NCI-H1092 (cell line): ENCODE data around the gene LRRC74A.

ENCODE experiments used
- DNase-seq: peaks from one replicate; lab custom pipeline; 2025; lab: John Stamatoyannopoulos, UW

Gene LRRC74A

DNA sequence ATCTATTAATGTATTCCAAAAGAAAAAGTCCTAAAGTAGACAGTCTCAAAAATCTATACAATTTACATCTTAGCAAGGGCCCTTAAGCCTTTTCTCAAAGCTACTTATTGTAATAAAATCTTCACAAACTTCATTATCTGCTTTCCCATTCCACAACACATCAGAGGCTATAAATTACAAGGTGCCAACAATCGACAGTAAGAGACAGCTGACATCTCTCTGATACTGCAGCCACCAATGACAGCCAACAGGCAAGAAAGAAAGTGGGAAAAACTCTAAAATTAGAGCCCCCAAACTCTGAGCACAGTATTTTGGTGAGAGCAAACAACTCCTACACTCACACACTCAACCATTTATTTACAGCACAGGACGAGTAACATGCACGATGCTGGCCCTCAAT, 15.7 kb upstream of the LRRC74A start:
- DNase-seq, result no peak

DNA sequence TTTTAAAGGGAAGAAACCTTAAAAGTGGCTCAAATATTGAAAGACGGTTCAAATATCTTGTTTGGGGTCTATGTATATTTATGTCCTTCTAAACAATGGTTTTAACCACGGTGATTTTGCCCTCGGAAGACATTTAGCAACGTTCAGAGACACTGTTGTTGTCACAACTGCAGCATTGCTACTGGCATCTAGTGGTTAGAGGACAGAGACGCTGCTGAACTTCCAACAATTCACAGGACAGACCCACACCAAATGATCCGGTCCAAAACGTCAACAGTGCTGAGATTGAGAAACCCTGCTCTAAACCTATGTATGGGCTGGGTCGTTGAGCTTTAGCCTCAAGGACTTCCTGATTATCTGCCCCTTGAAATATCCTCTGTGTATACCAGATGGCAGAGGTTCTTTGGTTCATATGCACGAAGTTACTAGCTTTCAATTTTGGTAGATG, 15.2 kb upstream of the LRRC74A start:
- no peak for DNase-seq

DNA sequence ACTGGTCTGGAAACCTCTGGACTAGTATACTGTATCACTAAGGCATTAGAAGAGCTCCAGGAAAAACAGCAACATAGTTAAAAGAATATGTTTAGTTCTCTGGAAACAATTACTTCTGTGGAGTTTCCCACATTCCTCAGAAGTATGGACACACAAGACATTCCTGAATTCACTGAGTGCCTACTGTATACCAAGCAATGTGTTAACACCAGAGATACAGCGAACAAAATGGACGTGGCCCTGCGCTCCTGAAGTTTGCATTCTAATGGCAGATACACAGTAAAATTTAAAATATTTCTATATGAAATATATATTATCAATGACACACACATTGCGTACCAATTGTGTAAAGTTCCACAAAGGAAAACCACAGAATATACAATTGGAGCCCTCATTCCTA, 14.6 kb upstream of the LRRC74A start:
- DNase-seq, result no peak

DNA sequence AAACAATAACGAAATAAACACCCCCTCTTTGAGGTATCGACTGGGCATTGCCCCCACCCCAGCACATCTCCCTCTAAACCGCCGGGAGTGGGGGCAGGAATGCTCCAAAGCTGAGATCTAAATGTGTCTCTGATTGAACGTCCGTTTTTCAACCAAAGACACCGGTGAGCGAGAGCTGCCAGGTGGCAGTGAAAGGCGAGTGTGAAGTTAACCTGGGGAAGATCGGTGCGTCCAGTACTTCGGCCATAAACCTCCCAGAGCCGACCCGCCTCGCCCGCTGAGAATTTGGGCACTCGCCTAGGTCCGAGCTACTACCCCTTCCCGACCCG, 14.2 kb upstream of the LRRC74A start:
- no peak for DNase-seq

DNA sequence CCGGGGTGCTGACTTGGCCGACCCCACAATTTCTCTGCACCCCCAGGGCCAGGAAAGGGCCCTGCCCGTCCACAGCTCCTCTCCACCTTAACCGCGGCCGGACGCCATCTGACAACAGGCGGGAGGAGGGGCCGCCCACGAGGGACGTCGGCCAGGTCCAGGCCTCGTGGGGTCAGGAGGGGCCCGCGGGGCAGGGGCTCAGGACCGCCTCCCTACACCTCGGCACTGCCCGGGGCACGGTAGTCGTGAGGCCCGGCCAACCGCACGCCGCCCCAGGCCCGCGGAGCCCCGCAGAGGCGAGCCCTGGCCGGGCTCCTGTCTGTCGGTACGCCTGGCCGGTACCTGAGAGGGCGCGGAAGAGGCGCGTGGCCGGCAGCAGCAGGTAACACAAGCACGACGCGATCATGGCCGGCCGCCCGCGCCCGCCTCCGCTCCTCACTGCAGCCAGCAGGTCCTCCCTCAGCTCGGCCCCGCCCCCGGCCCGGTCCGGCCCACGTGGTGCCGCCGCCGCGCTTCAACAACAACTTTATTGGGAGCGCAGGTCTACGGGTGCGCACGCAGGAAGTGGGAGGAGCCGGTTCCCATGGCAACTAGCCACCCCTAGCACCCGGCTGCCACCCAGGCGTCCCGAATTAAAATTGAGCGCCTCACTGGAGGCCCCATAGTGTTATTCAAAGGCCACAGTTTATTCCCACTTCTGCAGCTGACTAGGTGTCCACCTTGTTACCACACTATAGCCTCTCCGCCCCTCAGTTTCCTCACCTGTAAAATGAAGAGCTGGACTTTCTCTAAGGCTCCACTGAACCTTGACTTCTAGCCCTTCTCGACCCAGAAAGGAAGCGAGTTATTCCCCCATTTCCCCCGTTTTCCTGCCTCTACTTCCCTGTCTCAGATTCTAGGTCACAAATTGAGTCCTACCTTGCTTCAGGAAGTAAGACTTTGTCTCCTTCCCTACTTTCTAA, 13.5 kb upstream of the LRRC74A start, which contains the start of gene ANGEL1:
ANGEL1 (minus strand) TSS at position 461 of the 962 bp plus-strand sequence; CDS start at position 406, 55 bp downstream.
- peak; percentile 91 for DNase-seq

DNA sequence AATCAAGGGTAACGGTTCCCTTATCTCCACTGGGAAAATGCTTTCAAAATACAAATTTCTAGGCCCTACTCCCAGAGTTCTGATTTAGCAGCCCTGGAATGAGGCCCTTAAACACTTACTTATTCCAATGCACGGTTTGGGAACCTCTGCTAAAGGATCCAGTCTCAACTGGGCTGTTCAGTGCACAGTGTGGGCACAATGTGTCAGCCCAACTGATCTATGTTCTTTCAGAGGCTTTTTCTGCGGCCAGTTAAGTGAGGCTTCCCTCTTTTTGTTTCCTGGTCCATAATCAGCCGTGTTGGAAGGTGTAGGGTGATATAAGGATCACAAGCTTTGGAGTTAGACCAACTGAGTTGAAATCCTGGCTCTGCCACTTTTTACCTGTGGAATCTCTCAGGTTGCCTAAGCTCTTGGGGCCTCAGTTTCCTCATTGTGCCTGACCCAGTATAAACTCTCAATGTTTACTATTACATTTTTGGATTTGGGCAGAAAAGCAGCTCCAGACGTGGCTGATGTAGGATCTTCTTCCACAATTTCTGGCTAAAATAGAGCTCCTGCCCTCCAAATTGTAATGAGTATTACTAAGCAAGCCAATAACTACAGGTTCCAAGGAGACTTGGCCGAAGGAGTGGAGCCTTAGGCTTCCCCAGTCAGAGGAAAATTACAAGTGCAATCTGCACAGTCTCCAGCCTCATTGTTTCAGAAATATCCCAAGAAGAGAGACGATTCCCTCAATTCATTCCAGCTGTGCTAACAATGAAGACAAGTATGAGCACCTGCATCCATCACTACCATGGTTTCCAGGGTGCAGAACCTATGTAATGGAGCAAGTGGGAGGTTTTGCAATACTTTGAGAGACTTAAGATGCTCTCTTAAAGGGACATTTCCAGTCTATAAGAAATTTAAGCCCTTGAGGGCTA, 11.2 kb upstream of the LRRC74A start:
- no peak for DNase-seq

DNA sequence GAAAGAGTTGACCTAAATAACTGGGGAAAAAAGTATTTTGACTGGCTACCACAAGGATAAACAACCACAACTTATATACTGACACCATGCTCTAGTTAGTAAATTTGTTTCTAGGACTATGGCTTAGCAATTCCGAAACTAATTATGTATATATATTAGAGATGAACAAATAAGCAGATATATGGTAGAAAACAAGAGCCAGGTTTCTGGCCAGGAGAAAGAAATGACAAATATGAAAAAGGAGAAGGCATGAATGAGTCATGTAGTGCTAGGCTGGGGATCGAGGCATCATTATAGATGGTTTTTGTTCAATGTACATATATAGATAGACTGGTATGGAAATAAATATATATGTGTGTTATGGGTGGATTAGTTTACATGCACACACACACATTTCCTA, 5.5 kb upstream of the LRRC74A start:
- no peak for DNase-seq

DNA sequence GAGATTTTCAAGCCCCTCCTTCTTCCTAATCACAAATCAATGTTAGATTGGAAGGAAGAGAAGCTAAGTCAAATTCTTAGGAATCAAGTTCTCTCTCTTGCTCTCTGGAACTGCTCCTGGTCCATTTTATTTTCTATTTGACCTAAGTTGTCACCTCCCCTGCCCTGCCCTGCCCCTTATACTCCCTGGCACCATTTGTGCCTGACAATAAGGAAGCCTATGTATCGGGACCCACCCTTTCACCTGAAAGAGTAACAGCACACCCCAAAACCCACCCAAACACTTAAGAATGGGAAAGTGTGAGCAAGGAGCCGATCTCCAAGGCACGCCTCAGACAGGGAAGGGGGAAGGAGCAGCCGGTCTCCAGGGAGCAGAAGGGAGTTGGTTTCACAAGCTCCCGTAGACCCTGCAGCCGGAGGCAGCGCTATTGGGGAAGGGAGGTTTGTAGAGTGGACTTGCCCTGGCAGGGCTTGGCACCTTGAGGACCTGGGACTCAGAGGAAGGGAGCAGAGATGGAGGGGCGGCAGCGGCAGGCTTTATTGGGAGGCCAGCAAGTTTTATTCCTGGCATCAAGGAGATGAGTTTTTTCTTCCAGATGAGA, 1.6 kb downstream of the LRRC74A start:
- no peak for DNase-seq

DNA sequence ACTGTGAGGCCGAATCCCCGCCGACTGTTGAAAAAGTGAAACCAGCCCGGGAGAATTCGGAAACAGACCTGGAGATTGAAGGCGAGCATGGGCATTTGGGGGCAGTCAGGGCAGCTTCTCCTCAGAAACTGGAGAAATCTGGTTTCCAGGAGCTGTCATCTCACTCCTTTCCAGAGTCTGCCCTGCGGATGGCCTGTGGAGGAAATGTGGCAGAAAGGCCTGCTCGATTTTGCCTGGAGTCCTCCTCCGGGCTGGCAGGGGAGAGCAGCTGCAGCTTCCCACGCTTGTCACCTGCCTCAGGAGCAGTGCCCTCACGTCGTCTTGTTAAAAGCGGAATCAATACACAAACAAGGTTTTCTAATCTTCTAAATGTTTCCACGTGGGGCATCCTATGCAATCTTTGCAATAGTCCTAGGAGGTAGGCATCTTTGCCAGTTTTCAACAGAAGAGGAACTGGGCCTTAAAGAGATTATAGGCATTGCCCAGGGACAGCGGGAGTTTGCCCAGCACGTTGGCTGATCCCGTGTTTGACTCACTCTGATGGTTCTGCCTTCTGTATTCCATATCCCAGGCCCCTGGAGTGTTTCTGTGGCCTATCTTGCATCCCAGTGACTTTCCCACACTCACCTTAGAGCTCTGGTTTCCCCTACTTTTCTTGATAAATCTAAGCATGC, 2.3 kb downstream of the LRRC74A start:
- no peak for DNase-seq

DNA sequence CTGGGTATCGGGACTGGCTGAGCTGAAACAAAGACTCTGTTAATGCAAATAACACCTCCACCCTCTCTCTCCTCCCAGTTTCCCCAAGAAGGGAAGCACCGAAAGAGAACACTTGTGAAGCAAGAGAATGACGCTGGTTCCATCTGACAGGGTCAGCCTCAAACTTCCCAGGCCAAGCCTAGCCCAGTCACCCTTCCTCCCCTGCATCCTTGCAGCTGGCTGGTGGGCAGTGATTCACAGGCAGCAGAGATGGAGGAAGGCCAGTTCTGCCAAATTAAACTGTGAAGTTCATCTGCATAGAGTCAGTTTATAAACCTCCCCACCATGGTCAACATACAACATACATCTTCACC, 2.8 kb downstream of the LRRC74A start:
- no peak for DNase-seq

DNA sequence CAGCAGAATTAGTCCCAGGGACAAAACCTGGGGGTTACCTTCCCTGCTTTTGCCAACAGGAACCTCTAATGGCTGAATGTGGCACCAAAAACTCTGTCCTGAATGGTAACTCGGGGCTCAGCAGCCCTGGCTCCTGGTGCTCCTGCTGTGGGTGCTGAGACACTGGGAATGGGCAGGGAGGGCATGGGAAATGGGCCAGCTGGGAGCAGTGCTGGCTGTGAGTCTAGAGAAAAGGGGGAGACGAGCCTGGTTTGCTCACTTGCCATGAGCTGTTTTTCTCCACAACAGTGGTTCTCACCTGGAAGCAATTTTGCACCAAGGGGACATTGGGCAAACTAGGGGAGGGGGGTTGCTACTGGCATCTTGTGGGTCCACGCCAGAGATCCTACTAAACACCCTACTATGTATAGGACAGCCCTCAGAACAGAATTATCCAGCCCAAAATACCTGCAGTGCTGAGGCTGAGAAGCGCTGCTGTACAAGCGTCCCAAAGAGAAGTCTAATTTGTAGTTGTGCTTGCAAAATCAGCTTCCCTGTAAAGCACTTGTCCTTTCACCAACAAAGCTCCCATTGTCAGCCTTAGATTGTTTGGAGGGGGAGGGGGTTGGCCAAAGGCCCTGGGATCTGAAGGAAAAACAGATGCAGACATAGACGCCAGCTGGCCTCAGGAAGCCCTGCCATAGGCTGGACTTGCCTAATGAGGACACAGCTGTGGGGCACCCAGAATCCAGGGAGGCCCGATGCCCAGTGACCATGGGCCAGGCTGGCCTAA, 3.6 kb downstream of the LRRC74A start:
- DNase-seq, result peak; percentile 19

DNA sequence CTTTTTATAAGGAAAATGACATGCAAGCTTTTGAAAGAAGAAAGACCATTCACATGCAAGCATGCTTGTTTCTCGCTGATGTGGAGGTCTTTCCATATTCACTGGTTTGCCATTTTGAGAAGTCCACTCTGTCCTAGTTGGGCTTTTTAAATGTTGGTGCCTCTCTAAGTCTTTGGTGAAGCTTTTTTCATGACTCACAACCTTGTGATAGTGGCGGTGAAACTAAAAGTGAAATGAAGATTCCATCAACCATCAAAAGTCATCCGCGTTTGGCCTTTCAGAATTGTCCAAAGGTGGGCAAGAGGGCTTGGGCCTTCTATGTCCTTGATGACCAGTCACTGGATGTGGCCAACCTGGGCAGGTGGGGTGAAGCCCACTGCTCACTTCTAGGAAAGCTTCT, 4.3 kb downstream of the LRRC74A start:
- DNase-seq, result no peak

DNA sequence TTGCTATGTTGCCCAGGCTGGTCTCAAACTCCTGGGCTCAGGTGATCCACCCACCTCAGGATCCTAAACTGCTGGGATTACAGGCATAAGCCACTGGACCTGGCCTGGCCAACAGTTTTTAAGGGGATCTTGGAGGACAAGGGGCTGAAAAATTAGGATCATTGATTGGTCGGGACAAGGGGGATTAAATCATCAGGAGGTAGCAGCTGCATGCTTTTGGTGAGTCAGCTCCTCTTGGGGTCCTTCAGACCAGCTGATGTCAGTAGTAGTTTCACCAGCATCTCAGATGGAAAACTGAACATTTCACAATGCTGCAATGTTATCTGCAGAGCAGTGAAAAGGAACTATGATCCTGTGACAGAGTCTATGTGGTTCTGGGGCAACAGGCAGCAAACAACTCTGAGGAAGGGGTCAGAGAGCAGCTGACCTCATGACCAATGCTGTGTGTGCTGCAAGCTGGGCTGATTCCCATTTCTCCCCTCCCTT, 6.3 kb downstream of the LRRC74A start:
- DNase-seq, result no peak

DNA sequence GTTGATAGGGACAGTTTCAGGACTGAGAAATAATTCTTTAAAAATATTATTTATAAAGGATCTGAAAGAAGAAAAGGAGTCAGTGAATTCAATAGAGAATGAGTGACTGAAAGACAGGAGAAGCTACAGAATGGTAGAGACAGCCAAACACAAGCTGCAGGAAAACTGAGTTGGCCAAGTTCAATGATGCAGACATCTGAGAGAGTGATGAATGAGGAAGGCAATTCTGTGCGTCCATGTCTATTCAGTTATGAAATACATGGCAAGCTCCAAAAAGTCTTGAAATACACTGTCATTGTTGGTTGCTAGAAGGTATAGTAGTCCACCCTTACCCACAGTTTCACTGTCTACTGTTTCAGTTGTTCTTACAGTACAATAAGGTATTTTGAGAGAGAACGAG, 6.8 kb downstream of the LRRC74A start:
- no peak for DNase-seq

DNA sequence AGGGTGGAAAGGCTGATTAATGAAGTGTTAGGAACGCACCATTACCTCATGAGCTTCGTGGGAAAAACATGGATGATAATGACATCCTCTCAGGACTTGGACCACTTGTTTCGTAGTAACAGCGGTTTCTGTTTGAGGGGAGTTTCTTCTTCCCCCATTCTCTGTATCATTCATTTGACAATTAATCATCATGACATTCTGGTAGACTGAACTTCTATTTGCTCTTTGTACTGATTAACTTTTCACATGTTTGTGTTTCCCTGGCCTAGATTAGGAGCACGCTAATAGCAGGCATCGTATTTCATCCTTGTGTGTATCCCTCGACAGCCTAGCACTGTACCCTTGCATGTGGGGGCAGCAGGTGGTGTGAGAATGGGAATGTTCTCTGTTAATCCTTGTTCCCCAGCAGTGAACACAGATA, 8.0 kb downstream of the LRRC74A start:
- DNase-seq, result no peak

DNA sequence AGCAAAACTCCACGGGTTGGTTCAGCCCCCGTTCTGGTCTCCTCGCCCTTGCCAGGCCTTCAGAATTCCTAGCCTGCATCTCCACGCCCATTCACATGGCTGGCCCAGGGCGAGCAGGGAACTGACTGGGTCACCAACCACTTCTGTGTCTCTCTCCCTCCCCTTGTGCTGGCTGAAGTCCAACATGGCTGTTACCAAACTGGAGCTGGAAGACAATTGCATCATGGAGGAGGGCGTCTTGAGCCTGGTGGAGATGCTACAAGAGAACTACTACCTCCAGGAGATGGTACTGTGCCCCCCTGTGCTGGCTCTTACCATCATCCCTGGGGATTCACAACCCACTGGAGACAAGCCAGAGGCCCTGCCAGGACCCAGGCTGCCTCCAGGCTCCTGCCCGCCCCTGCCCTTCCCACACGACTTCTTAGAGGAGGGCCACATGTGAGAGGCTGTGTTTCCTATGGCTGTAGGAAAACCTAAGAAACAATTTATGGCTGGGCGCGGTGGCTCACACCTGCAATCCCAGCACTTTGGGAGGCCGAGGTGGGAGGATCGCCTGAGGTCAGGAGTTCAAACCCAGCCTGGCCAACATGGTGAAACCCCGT, 9.9 kb downstream of the LRRC74A start:
- no peak for DNase-seq

DNA sequence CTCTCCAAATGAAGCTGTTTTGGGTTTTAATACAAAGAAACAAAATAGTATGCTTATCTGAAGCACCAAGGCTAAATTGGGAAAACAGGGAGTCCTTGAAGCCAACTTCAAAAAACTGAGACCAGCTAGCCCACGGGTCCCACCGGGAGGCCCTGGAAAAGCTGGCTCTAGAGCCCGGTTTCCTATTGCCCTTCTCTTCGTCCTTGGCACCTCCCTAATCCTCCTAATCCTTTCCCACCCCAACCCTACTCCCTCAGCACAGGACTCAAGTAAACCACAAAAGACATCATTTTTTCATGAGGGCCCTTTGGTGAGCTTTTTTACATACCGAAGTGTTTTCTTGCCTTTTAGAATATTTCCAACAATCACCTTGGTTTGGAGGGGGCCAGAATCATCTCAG, 11.3 kb downstream of the LRRC74A start:
- no peak for DNase-seq

DNA sequence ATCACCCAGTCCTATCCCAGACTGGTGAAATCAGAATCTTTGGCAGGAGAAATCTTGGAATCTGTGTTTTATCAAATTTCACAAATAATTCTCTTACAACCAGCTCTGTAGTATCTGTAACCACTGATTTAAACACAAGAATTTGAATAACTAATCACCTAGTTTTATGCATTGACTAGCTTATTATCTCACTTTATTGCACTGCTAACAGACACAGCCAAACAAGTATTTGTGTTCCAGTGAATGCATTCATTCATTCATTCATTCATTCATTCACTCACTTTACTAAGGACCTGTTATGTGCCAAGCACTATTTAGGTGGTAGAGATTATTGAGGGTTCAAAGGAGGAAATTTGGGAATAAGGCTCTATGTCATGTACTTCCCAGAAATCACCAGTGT, 16.2 kb downstream of the LRRC74A start:
- no peak for DNase-seq

DNA sequence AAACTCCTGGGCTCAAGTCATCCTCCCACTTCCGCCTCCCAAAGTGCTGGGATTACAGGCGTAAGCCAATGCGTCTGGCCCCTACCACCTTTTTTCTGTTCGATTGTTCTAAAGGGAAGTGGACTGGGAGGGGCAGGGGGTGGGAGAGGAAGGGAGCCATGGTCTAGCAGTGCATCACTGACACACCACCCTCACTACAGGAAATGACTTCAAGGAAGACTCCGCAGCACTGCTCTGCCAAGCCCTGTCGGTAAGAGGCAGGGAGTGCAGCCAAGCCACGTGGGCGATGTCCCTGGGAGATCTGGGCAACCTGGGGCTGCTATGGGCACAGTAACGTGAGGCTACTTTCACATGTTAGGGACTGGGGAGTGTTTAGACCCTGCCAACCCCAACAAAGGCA, 18.0 kb downstream of the LRRC74A start:
- DNase-seq, result no peak

DNA sequence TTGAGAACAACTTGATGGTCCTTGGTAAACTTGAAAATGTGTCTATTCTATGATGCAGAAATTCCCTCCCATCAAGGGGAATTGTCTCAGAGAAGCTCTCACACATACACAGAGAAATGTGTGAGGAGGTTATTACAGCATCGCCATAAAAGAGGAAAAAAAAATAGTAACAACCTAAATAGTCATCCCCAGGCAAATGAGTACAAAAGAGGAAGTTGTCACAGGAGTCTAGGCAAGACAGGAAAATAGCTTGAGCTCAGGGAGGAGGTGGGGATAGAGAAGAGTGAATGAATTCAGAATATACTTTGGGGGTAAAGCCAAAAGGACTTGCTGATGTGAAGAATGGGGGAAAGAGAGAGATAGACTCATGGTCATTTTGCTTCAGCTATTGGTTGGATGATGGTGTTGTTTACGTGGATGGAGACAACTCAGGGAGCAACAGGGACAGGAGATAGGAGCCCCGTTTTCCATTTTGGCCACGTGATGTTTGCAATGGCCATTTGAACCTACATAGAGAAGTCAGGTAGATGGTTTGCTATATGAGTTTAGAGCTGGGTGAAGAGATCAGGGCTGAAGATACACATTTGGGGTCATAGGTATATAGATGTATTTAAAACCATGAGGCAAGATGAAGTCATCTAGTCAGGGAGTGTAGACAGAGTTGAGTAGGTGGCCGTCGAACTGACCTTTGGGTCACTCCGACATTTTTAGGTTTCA, 20.3 kb downstream of the LRRC74A start:
- no peak for DNase-seq
